ENCODE results near the gene LSMEM2. TPM values are rescaled to one million over a fixed set of nuclear protein-coding genes. Genes with fewer than 3 reads are reported as not detected.
A peak's percentile ranks its signal among the peaks of the same experiment; 100 is the strongest.

LSMEM2 gene
- total and polyA plus RNA-seq, 3 experiments from 2014 or later: not detected

- H3K36me3 ChIP-seq (ENCODE audit: insufficient read depth, low read length): no peaks in the 10 kb centered on the region
- CTCF ChIA-PET: interaction anchor here (0.9 to 3.0 kb wide), 14 partner anchors 14 to 106 kb away, joined by 3 to 16 read pairs (median 6); partner anchors contain the start of genes CYB561D2, HYAL2 and NPRL2
- POLR2A ChIA-PET: interaction anchor here (0.9 to 2.2 kb wide), 6 partner anchors 19 to 61 kb away, joined by 4 to 31 read pairs (median 10); partner anchors contain the start of genes CYB561D2, NPRL2, RASSF1 and TUSC2
These were observed 19.2 kb downstream of the LSMEM2 start for GRCh38 chr3:50297896-50298725.

DNA sequence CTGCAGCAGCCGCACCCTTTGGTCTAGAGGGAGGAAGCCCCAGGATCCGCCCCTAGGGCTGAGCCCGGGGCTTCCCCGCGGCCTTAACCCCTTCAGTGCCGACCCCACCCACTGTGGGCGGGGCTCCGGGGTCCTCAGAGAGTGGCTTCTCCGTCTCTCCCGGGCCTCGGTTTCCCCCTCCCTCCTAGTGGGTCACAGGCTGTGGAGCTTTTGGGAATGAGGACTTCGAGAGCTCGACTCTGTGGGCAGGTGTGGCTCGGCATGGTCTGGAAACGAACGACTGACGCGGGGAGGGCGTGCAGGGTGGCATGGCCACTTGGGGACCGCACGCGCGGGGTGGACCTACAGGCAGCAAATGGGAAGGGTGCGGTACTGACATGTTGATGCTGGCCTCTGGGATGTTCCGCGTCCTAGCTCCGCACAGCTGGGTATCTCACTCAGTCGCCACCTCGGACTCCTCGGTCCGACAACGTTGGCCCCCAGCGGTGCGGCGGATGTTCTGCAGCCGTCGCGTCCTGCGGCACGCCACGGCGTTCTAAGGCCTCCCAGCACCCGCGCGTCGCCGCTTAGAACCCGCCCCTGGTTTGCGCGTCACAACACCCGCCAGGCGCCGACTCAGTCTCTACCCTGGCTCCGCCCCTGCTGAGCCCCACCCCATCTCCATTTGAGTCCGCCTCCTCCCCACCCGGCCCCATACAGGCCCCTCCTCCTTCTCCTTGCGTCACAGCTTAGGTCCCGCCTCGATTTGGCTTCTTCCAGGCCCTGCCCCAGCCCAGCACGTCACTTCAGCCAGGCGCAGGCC is 20.1 kb downstream of the LSMEM2 start, which contains the start of the genes HYAL3 and NAA80:
HYAL3 (minus strand) TSS at position 570 of the 802 bp plus-strand sequence. CDS start 3,803 bp downstream, outside the sequence.
NAA80 (minus strand) TSS at position 570 of the 802 bp plus-strand sequence. CDS start 1,942 bp downstream, outside the sequence.
- POLR2A ChIA-PET: interaction anchor here (0.5 to 2.2 kb wide), 14 partner anchors 18 to 1084 kb away, joined by 3 to 31 read pairs (median 4); partner anchors contain the start of genes CYB561D2, NPRL2, RASSF1 and TUSC2
- CTCF ChIA-PET: interaction anchor here (0.5 to 3.0 kb wide), 17 partner anchors 10 to 107 kb away, joined by 3 to 16 read pairs (median 5); partner anchors contain the start of genes CYB561D2, HYAL2 and NPRL2
- H3K27ac Mint-ChIP-seq: peak within 1 kb of the TSS; percentile 97 to 100 (median 99)
- Histone ChIP-seq H3K36me3 (ENCODE audit: insufficient read depth, low read length) (no peaks in the 10 kb centered on the region), H3K27ac (ENCODE audit: low read depth, low read length) (peak within 1 kb of the TSS; percentile 96), H3K4me3 (ENCODE audit: low read length) (peak within 1 kb of the TSS; percentile 89), H3K9me3 (ENCODE audit: low read length) (no peaks in the 10 kb centered on the region), H3K27me3 (ENCODE audit: insufficient read depth, low read length, poor library complexity, severe bottlenecking) (no peaks in the 10 kb centered on the region), H3K4me1 (ENCODE audit: insufficient read depth, low read length) (peaks cover 25% of the 10 kb centered on the region)
- peaks cover 0 to 14% (median 0%) of the 10 kb centered on the region in 3 donors for H3K36me3 Mint-ChIP-seq
- H3K4me3 Mint-ChIP-seq: peak within 1 kb of the TSS; percentile 93 to 98 (median 95)
- H3K4me1 Mint-ChIP-seq: peaks cover 21 to 50% (median 22%) of the 10 kb centered on the region in 3 donors
- no peaks in the 10 kb centered on the region for H3K27me3 Mint-ChIP-seq
- H3K9me3 Mint-ChIP-seq: no peaks in the 10 kb centered on the region
- DNase-seq: peak; percentile 98 to 100 (median 99)

More at GRCh38 chr3:50297896-50298725, 19.2 kb downstream of the LSMEM2 start:
- peak overlapping the region; percentile 93 to 100 (median 99) for H3K27ac Mint-ChIP-seq
- peaks cover 21 to 50% (median 22%) of the 10 kb centered on the region in 3 donors for H3K4me1 Mint-ChIP-seq
- peak overlapping the region; percentile 96 for H3K27ac ChIP-seq (ENCODE audit: low read depth, low read length)
- H3K4me3 ChIP-seq (ENCODE audit: low read length): peak overlapping the region; percentile 89
- peaks cover 25% of the 10 kb centered on the region for H3K4me1 ChIP-seq (ENCODE audit: insufficient read depth, low read length)
- no peak for DNase-seq
- H3K27me3 Mint-ChIP-seq: no peaks in the 10 kb centered on the region
- no peaks in the 10 kb centered on the region for H3K9me3 Mint-ChIP-seq
- H3K4me3 Mint-ChIP-seq: peak overlapping the region; percentile 93 to 98 (median 95)
- no peaks in the 10 kb centered on the region for H3K27me3 ChIP-seq (ENCODE audit: insufficient read depth, low read length, poor library complexity, severe bottlenecking)
- peaks cover 0 to 14% (median 0%) of the 10 kb centered on the region in 3 donors for H3K36me3 Mint-ChIP-seq
- no peaks in the 10 kb centered on the region for H3K9me3 ChIP-seq (ENCODE audit: low read length)

GRCh38 chr3:50299638-50299928 is 20.7 kb downstream of the LSMEM2 start:
- H3K27ac ChIP-seq (ENCODE audit: low read depth, low read length): peak overlapping the region; percentile 96
- H3K27me3 ChIP-seq (ENCODE audit: insufficient read depth, low read length, poor library complexity, severe bottlenecking): no peaks in the 10 kb centered on the region
- Mint-ChIP-seq H3K27ac (peak overlapping the region; percentile 97 to 100 (median 99)), H3K4me1 (peaks cover 21 to 51% (median 22%) of the 10 kb centered on the region in 3 donors), H3K4me3 (peak overlapping the region; percentile 93 to 98 (median 95)), H3K36me3 (peaks cover 0 to 14% (median 0%) of the 10 kb centered on the region in 3 donors), H3K27me3 (no peaks in the 10 kb centered on the region), H3K9me3 (no peaks in the 10 kb centered on the region)
- DNase-seq: no peak
- peak overlapping the region; percentile 68 for H3K4me3 ChIP-seq (ENCODE audit: low read length)
- peaks cover 25% of the 10 kb centered on the region for H3K4me1 ChIP-seq (ENCODE audit: insufficient read depth, low read length)
- no peaks in the 10 kb centered on the region for H3K9me3 ChIP-seq (ENCODE audit: low read length)
- H3K36me3 ChIP-seq (ENCODE audit: insufficient read depth, low read length): no peaks in the 10 kb centered on the region
- POLR2A ChIA-PET: interaction anchor here (0.5 to 2.2 kb wide), 10 partner anchors 18 to 65 kb away, joined by 3 to 31 read pairs (median 6); partner anchors contain the start of genes CYB561D2, NPRL2, RASSF1 and TUSC2
- CTCF ChIA-PET: interaction anchor here (0.5 to 3.0 kb wide), 14 partner anchors 9 to 108 kb away, joined by 3 to 16 read pairs (median 8); partner anchors contain the start of genes CYB561D2, HYAL2 and NPRL2

- Mint-ChIP-seq H3K4me1 (peaks cover 21 to 54% (median 22%) of the 10 kb centered on the region in 3 donors), H3K36me3 (peaks cover 0 to 14% (median 0%) of the 10 kb centered on the region in 3 donors), H3K27me3 (peaks cover 0 to 3% of the 10 kb centered on the region in 2 donors), H3K27ac (peak overlapping the region; percentile 97 to 100 (median 99)), H3K4me3 (peak overlapping the region; percentile 93 to 98 (median 95)), H3K9me3 (no peaks in the 10 kb centered on the region)
- DNase-seq: no peak
- H3K27me3 ChIP-seq (ENCODE audit: insufficient read depth, low read length, poor library complexity, severe bottlenecking): no peaks in the 10 kb centered on the region
- peak overlapping the region; percentile 68 for H3K4me3 ChIP-seq (ENCODE audit: low read length)
- POLR2A ChIA-PET: interaction anchor here (0.5 to 2.2 kb wide), 9 partner anchors 17 to 65 kb away, joined by 3 to 31 read pairs (median 7); partner anchors contain the start of genes CYB561D2, NPRL2, RASSF1 and TUSC2
- H3K36me3 ChIP-seq (ENCODE audit: insufficient read depth, low read length): no peaks in the 10 kb centered on the region
- peaks cover 25% of the 10 kb centered on the region for H3K4me1 ChIP-seq (ENCODE audit: insufficient read depth, low read length)
- H3K27ac ChIP-seq (ENCODE audit: low read depth, low read length): peak overlapping the region; percentile 96
- CTCF ChIA-PET: interaction anchor here (0.5 to 3.0 kb wide), 13 partner anchors 9 to 108 kb away, joined by 3 to 16 read pairs (median 9); partner anchors contain the start of genes CYB561D2, HYAL2 and NPRL2
- no peaks in the 10 kb centered on the region for H3K9me3 ChIP-seq (ENCODE audit: low read length)
These were observed 21.2 kb downstream of the LSMEM2 start for GRCh38 chr3:50299929-50300680.

GRCh38 chr3:50300681-50301254 is 21.9 kb downstream of the LSMEM2 start:
- H3K4me1 ChIP-seq (ENCODE audit: insufficient read depth, low read length): peaks cover 25% of the 10 kb centered on the region
- no peak for DNase-seq
- ChIA-PET CTCF (no interaction called here), POLR2A (no interaction called here)
- H3K9me3 ChIP-seq (ENCODE audit: low read length): no peaks in the 10 kb centered on the region
- Mint-ChIP-seq H3K4me3 (peak overlapping the region; percentile 55 to 98 (median 95)), H3K4me1 (peaks cover 21 to 53% (median 22%) of the 10 kb centered on the region in 3 donors), H3K36me3 (peaks cover 0 to 14% (median 0%) of the 10 kb centered on the region in 3 donors), H3K9me3 (no peaks in the 10 kb centered on the region), H3K27ac (peak overlapping the region in 7 of 8 donors; percentile 68 to 100 (median 99)), H3K27me3 (peaks cover 0 to 3% of the 10 kb centered on the region in 2 donors)
- H3K27me3 ChIP-seq (ENCODE audit: insufficient read depth, low read length, poor library complexity, severe bottlenecking): no peaks in the 10 kb centered on the region
- no peaks in the 10 kb centered on the region for H3K36me3 ChIP-seq (ENCODE audit: insufficient read depth, low read length)
- no peak overlapping the region for H3K4me3 ChIP-seq (ENCODE audit: low read length)
- peak overlapping the region; percentile 96 for H3K27ac ChIP-seq (ENCODE audit: low read depth, low read length)

DNA sequence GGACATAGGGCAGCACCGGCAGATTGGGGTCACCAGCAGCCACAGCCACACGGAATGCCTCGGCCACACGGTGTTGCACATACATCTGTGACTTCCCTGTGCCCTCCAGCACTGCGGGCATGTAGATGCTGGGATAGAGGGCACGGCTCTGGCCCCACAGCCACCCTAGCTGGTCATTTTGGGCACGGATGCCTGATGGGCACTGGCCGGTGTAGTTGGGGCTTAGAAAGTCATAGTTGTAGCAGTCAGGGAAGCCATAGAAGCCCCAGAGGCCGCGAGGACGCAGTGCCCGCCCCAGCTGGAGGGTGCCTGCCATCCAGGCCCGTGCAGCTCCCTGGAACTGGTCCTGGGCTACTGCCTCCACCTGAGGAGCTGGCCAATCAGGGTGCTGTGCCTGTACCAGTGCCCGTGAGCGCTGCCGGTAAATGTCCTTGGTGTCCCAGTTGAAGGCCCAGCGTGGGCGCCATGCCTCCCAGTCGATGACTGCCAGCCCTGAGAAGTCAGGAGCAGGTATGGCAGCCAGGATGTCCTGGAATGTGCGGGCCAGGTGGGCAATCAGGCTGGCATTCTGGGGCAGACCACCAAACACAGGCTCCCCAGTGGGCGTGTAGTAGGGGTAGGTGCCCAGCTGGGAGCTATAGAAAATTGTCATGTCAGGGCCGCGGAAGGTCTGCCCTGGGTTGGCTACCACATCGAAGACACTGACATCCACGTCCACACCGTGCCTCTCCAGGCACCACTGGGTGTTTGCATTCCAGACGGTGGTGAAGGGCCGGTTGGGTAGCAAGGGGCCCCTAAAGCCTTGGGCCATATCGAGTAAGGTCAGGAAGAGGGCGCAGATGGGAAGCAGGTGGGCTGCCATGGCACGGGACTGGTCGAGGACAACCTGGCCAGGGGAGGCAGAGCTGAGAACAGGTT is 23.5 kb downstream of the LSMEM2 start:
- ChIA-PET POLR2A (interaction anchor here (0.6 kb wide), 2 partner anchors 26 to 1198 kb away, joined by 3 to 5 read pairs; no protein-coding TSS in a partner anchor), CTCF (interaction anchor here (1.0 kb wide), 2 partner anchors 11 to 12 kb away, joined by 3 read pairs; no protein-coding TSS in a partner anchor)
- Histone ChIP-seq H3K27ac (ENCODE audit: low read depth, low read length) (no peak overlapping the region), H3K27me3 (ENCODE audit: insufficient read depth, low read length, poor library complexity, severe bottlenecking) (no peaks in the 10 kb centered on the region), H3K36me3 (ENCODE audit: insufficient read depth, low read length) (no peaks in the 10 kb centered on the region), H3K4me3 (ENCODE audit: low read length) (no peak overlapping the region), H3K4me1 (ENCODE audit: insufficient read depth, low read length) (peaks cover 25% of the 10 kb centered on the region), H3K9me3 (ENCODE audit: low read length) (no peaks in the 10 kb centered on the region)
- Mint-ChIP-seq H3K4me3 (peak overlapping the region in 2 of 7 donors; percentile 20 to 44), H3K36me3 (peaks cover 0 to 7% (median 0%) of the 10 kb centered on the region in 3 donors), H3K9me3 (no peaks in the 10 kb centered on the region), H3K4me1 (peaks cover 20 to 45% (median 22%) of the 10 kb centered on the region in 3 donors), H3K27me3 (peaks cover 0 to 3% of the 10 kb centered on the region in 2 donors), H3K27ac (peak overlapping the region in 1 of 8 donors; percentile 73)
- no peak for DNase-seq

Data from CD8-positive, alpha-beta memory T cell (primary cell).